ENCODE measurements around the gene RPS28.
A peak's percentile ranks its signal among the peaks of the same experiment; 100 is the strongest.
"Not testable (repeated sequence)": the region's sequence is repeated elsewhere in the genome, so short reads cannot be mapped to it uniquely, and the experiment has no call there.

The RPS28 gene

DNA sequence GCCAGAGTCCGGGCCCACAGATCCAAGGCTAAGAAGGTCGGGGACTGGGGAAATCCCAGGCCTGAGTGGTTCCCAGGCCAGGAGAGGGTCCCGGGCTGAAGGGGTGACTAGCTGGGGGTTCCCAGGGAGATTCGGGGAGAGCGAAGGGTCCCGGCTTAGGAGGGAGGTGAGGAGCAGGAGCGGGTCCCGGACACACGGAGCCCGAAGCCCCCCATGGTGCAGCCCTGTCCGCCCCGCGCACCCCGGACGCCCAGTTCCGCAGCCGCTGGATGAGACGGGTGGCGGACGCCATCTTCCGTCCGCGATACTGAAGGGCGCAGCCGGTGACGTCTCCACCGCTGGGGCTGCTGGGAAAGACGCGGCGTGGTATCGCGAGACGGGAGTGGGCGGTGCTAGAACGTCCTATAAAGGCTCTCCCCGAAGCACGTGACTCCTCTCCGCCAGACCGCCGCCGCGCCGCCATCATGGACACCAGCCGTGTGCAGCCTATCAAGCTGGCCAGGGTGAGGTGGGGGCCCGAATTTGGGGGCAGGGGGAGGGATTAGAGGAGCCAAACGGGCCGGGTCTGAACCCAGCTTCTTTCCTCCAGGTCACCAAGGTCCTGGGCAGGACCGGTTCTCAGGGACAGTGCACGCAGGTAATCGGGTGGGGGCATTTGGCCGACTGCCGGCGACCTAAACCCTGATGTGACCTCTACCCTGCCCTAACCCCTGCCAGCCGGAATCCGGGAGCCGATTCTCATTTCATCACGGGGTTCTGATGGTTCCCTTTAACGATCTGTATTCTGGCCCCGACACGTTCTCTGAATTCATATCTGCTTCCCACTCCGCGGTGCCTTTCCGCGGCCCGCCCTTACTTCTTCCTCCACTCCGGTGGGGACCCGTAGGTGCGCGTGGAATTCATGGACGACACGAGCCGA lies at the start of gene RPS28, which contains the start of gene NDUFA7:
Gene RPS28, plus strand, starts transcription at position 430 of the 919 bp plus-strand sequence. Its CDS starts 35 bp downstream, at position 465.
Gene NDUFA7, minus strand, starts transcription at position 309 of the 919 bp plus-strand sequence. Its CDS starts 17 bp downstream, at position 292.
- no peak for TF ChIP-seq ZNF274 (IDR thresholded peaks at IDR 0.05; ENCODE audit: low read depth, low read length)
- peak within 1 kb of the TSS; percentile 94 for H3K4me3 ChIP-seq (ENCODE audit: low read length)

DNA sequence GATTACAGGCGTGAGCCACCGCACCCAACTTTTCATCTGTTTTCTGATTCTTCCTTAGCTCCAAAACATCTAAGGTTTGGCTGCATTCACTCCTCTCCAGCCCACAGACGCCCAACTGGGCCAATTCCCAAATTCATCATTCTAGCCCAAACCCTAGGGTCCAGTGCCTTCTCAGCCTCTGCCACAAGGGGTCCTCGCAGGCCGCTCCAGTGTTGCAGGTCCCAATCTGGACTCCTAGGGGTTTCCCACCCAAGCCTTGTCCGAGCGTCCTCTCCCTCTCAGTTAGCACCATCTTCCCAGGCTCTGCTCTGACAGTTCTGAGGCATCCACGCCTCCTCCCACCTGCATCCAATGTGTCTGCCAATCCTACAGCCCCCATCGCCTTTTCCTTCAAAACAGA lies 44.8 kb upstream of the RPS28 start:
- not testable (repeated sequence) for H3K4me3 ChIP-seq (ENCODE audit: low read length)

DNA sequence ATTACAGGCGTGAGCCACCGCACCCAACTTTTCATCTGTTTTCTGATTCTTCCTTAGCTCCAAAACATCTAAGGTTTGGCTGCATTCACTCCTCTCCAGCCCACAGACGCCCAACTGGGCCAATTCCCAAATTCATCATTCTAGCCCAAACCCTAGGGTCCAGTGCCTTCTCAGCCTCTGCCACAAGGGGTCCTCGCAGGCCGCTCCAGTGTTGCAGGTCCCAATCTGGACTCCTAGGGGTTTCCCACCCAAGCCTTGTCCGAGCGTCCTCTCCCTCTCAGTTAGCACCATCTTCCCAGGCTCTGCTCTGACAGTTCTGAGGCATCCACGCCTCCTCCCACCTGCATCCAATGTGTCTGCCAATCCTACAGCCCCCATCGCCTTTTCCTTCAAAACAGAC lies 30.0 kb upstream of the RPS28 start:
- not testable (repeated sequence) for H3K4me3 ChIP-seq (ENCODE audit: low read length)

DNA sequence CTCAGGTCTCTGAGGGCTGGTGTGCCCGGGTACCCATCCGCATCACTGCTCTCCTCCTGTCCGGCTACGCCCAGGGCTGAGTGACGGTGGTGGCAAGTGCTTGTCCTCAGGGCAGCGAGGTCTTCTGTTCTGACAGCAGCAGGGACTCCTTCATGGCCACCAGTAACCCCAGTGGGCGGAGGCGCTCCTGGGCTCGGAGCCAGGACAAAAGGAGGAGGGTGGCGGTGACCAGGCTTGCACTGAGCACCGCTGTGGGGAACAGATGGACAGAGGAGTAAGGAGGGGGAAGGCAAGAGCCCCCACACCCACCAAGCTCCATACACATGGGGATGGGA lies 19.0 kb upstream of the RPS28 start:
- no peak for TF ChIP-seq ZNF274 (IDR thresholded peaks at IDR 0.05; ENCODE audit: low read depth, low read length)

DNA sequence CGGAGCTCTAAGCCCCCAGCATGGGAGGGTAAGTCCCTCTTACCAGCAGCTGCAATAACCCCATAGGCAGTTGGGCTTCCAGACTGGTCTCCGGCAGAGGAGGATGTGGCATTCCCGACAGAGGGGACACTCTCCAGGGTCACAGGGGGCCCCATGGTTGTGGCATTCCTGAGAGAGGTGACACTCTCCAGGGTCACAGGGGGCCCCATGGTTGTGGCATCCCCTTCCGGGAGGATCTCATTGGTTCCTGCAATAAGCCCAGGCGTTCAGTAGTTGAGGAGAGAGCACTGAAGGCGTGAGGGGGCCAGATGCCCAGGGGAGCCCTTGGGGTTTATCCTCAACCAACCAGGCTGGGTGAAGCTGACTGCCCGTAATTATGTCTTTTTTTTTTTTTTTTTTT lies 18.6 kb upstream of the RPS28 start:
- no peak for TF ChIP-seq ZNF274 (IDR thresholded peaks at IDR 0.05; ENCODE audit: low read depth, low read length)

More for the DNA sequence above, 19.0 kb upstream of the RPS28 start:
- no peak overlapping the region for H3K4me3 ChIP-seq (ENCODE audit: low read length)

DNA sequence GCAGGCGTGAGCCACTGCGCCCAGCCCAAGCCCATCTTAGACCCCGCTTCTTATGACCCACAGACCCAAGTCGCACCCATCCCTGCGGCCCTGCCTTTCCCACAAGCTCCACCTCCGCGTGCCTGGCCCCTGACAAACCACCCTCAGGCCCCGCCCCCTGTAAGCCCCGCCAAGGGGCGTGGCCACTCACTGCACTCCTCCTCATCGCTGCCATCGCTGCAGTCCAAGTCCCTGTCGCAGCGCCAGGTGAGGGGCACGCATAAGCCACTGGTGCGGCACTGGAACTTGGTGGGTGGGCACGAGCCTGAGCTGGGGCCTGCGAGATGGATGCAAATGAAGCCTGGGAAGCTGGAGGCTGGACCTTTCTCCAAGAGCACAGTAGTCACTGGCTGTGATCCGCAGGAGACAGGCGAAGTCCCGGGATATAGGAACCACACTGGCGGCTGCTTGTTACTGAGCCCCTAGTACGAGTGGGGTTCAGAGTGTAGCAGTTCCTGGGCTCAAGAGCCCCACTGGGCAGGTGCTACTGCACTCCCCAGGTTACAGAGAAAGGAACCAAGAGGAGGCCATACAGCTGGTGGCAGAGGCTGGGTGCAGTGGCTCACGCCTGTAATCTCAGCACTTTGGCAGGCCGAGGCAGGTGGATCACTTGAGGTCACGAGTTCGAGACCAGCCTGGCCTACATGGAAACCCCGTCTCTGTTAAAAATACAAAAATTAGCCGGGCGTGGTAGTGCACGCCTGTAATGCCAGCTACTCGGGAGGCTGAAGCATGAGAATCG lies 16.3 kb upstream of the RPS28 start:
- no peak for TF ChIP-seq ZNF274 (IDR thresholded peaks at IDR 0.05; ENCODE audit: low read depth, low read length)
- no peak overlapping the region for H3K4me3 ChIP-seq (ENCODE audit: low read length)

More for the DNA sequence above, 18.6 kb upstream of the RPS28 start:
- no peak overlapping the region for H3K4me3 ChIP-seq (ENCODE audit: low read length)

DNA sequence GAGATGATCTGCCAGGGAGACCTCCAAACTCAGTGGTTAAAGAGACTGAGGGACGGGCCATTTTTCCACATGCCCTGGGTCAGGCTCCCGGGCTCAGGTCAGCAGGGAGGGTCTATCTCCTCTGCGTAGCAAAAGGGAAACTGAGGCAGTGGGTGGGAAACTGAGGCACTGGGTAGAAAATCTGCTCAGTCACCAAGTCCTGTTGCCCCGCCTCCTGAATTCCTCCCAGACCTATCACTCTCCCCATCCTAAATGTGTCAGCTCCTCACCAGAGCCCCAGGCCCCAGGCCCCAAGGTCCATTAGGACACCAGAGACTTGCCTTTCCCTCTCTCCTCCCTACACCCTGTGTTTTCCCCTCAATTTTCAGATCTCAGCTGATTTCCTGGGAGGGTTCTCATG lies 15.5 kb upstream of the RPS28 start:
- H3K4me3 ChIP-seq (ENCODE audit: low read length) = no peak overlapping the region
- TF ChIP-seq ZNF274 (IDR thresholded peaks at IDR 0.05; ENCODE audit: low read depth, low read length) = no peak

DNA sequence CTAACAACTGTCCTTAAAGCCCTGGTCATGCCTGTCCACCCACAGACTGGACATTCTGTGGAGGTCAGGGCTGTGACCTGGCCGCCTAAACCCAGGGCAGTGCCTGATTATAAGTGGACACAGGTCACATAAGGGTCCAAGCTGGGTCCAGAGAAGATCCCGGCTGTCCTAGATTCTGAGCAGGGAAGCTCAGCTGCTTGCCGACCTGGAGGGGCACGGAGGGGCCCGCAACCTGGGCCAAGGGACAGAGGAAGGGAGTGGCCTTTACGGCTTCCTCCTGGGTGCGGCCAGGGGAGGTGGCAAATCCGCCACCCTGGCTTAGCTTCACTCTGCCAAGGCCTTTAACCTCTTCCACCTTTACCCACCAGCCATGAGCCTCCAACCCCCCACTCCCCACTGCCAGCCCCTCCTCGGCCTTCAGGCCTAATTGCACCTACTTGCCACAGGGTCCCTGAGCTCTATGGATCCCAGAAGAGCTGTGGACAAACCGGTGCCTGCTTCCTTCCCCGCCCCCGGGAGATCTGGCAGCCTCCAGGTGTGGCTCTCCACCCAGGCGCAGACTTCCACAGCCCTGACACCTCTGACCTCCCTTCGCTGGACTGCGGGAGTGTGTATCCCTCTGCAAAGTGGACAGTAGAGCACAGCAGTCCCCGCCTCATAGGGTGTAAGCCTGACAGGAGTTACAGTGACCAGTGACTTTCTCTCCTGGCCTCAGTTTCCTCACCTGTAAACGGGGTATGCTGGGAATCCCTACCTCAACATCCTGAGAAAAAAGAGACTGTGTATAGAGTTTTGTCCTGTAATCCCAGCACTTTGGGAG lies 14.9 kb upstream of the RPS28 start:
- peak overlapping the region; percentile 80; the same call in 1 of the 2 replicates for H3K4me3 ChIP-seq (ENCODE audit: low read length)
- no peak for TF ChIP-seq ZNF274 (IDR thresholded peaks at IDR 0.05; ENCODE audit: low read depth, low read length)

DNA sequence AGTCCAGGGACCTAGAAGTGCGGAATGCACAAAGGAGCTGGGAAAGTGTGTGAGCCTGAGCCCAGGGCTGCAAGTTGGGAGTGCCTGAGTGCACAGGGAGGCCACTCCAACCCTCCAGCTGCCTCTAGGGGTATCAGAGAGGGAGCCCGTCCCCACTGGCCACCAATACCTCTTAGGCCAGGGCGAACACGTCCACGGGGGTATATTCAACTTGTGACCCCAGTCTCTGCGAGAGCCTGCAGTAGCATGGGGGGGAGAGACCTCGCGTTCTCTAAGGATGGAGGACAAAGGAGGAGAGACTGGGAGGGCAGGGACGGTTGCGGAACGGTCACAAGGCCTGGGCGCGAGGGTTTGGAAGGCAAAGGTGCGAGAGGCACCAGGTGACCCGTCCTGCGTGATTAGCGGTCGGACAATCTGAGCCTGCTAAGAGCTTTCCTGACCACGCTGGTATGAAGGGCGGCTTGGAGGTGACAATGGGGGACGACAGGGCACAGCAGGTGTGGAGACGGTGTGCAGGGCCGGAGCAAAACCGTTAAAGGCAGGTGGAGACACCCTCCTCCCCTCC lies 13.8 kb upstream of the RPS28 start:
- H3K4me3 ChIP-seq (ENCODE audit: low read length) = peak overlapping the region; percentile 80
- TF ChIP-seq ZNF274 (IDR thresholded peaks at IDR 0.05; ENCODE audit: low read depth, low read length) = no peak

DNA sequence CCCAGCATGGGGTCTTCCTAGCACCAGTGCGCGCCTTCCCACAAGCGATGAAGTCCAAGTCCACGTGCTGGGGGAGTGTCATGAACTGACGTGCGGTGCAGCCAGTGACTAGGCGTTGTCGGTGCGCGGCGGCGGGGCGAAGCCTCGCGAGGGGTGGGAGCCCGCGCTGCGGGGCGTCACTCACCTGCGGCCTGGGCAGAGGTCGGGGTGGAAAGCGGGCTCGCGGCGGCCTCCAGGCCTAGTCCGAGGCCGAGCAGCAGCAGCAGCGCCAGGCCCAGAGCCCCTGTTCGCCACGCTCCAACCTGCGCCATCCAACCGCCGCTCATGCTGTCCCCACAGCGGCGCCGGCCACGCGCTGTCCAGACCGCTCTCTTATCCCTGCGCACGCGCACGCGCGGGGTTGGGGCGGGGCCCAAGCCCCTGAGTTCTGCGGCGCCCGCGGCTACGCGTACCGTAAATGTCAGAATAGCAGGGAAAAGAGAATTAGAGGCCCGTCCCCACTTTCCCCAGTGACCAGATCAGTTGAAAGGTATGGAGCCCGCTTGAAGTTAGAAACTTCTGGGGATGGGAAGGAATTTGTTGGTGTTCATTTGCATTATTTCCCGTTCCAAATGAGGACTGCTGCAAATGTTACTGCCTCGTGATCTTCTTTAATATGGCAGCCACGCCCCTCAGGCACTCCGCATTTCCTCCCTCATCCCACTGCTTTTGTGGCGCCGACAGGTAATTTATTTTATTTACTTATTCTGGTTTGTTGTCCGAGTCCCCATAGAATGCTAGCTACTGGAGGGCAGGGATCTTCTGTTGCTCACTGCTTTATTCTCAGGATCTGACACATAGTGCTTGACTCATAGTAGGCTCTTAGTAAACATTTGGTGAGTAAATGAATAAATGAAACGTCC lies 13.1 kb upstream of the RPS28 start, which contains the start of gene CD320:
Gene CD320, minus strand, starts transcription at position 394 of the 902 bp plus-strand sequence. Its CDS starts 68 bp downstream, at position 326.
- peak within 1 kb of the TSS; percentile 80 for H3K4me3 ChIP-seq (ENCODE audit: low read length)
- TF ChIP-seq ZNF274 (IDR thresholded peaks at IDR 0.05; ENCODE audit: low read depth, low read length) = no peak

DNA sequence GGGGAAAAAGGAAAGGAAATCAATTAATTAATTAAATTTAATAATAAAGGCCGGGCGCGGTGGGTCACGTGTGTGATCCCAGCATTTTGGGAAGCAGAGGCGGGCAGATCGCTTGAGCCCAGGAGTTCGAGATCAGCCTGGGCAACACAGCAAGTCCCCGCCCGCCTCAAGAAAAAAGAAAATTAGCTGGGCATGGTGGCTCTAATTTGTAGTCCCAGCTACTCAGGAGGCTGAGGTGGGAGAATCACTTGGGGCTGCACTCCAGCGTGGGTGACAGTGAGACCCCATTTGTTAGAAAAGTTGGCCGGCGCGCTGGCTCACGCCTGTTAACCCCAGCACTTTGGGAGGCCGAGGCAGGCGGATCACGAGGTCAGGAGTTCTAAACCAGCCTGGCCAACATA lies 12.4 kb upstream of the RPS28 start:
- no peak for TF ChIP-seq ZNF274 (IDR thresholded peaks at IDR 0.05; ENCODE audit: low read depth, low read length)

DNA sequence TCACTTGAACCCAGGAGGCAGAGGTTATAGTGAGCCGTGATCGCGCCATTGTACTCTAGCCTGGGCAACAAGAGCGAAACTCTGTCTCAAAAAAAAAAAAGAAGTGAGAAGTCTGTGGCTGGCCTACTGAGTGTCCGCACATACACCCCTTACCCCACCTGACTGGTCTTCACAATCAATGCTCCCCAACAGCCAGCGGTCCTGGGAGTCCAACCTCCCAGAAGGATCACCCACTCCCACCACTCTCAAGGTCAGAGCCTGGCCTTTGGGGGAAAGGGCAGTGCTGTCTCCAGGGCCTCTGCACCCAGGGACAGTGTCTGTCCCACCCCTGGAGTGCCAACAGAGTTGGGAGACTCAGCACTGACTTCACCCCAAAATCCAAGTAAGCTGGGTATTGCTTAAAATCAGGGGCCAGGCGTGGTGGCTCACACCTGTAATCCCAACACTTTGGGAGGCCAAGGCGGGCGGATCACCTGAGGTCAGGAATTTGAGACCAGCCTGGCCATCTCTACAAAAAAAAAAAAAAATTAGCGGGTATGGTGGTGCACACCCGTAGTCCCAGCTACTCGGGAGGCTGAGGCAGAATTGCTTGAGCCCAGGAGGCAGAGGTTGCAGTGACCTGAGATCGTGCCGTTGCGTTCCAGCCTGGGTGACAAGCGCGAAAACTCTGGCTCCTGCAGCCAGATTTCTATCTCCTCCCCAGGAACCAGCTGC lies 10.8 kb upstream of the RPS28 start:
- H3K4me3 ChIP-seq (ENCODE audit: low read length) = no peak overlapping the region
- no peak for TF ChIP-seq ZNF274 (IDR thresholded peaks at IDR 0.05; ENCODE audit: low read depth, low read length)

More for the DNA sequence above, 12.4 kb upstream of the RPS28 start:
- H3K4me3 ChIP-seq (ENCODE audit: low read length) = peak overlapping the region; percentile 80; the same call in 1 of the 2 replicates

All from GM08714 (cell line).